ENCODE results near the gene LAPTM4A. TPM values are rescaled to one million over a fixed set of nuclear protein-coding genes. Genes with fewer than 3 reads are reported as not detected.

Gene LAPTM4A
- polyA plus RNA-seq, 3 donors, result 167 to 266 (median 175) TPM

GRCh38 chr2:20034821-20035220 is 16.6 kb downstream of the LAPTM4A start:
- 50 to 79% (median 71%) methylated on average over 2 of the region's 2 CpGs for WGBS, 3 donors
- no peak overlapping the region for H3K27ac ChIP-seq (ENCODE audit: low read depth, low read length)

- 41 to 80% (median 79%) methylated on average over 4 of the region's 4 CpGs for WGBS, 3 donors
- no peak overlapping the region for H3K27ac ChIP-seq (ENCODE audit: low read depth, low read length)
Observed at GRCh38 chr2:20034218-20034617, 17.2 kb downstream of the LAPTM4A start.

- no peak overlapping the region for H3K27ac ChIP-seq (ENCODE audit: low read depth, low read length)
- WGBS, 3 donors, result 78 to 90% (median 86%) methylated on average over 3 of the region's 3 CpGs
Observed at GRCh38 chr2:20033322-20033721, 18.1 kb downstream of the LAPTM4A start.

- 80 to 94% (median 87%) methylated on average over 6 of the region's 6 CpGs for WGBS, 3 donors
- no peak overlapping the region for H3K27ac ChIP-seq (ENCODE audit: low read depth, low read length)
Observed at GRCh38 chr2:20030224-20030623, 21.2 kb downstream of the LAPTM4A start.

GRCh38 chr2:20027705-20028434 is 23.6 kb downstream of the LAPTM4A start:
- no peak overlapping the region for H3K27ac ChIP-seq (ENCODE audit: low read depth, low read length)
- 73 to 92% (median 86%) methylated on average over 3 of the region's 3 CpGs for WGBS, 3 donors

GRCh38 chr2:20027260-20027677 is 24.2 kb downstream of the LAPTM4A start:
- H3K27ac ChIP-seq (ENCODE audit: low read depth, low read length), result no peak overlapping the region
- WGBS, 3 donors, result 49 to 72% (median 71%) methylated on average over 4 of the region's 4 CpGs

- no peak overlapping the region for H3K27ac ChIP-seq (ENCODE audit: low read depth, low read length)
- WGBS, 3 donors, result 86 to 90% (median 87%) methylated on average over 3 of the region's 3 CpGs
Observed at GRCh38 chr2:20025065-20025786, 26.2 kb downstream of the LAPTM4A start.

GRCh38 chr2:20023688-20024087 is 27.7 kb downstream of the LAPTM4A start:
- no peak overlapping the region for H3K27ac ChIP-seq (ENCODE audit: low read depth, low read length)
- 86 to 97% (median 94%) methylated on average over 4 of the region's 4 CpGs for WGBS, 3 donors

GRCh38 chr2:20021405-20022009 is 29.9 kb downstream of the LAPTM4A start:
- WGBS, 3 donors, result 87 to 90% (median 88%) methylated on average over 3 of the region's 3 CpGs
- no peak overlapping the region for H3K27ac ChIP-seq (ENCODE audit: low read depth, low read length)

- no peak overlapping the region for H3K27ac ChIP-seq (ENCODE audit: low read depth, low read length)
- 69 to 89% (median 89%) methylated on average over 4 of the region's 4 CpGs for WGBS, 3 donors
Observed at GRCh38 chr2:20019747-20020146, 31.7 kb downstream of the LAPTM4A start.

- no peak overlapping the region for H3K27ac ChIP-seq (ENCODE audit: low read depth, low read length)
- 88 to 91% (median 89%) methylated on average over 2 of the region's 2 CpGs for WGBS, 3 donors
Observed at GRCh38 chr2:20018601-20019152, 32.8 kb downstream of the LAPTM4A start.

GRCh38 chr2:20016346-20016745 is 35.1 kb downstream of the LAPTM4A start:
- H3K27ac ChIP-seq (ENCODE audit: low read depth, low read length), result no peak overlapping the region

GRCh38 chr2:20015482-20016083 is 35.8 kb downstream of the LAPTM4A start:
- WGBS, 3 donors, result 10 to 21% (median 13%) methylated on average over 2 of the region's 2 CpGs
- H3K27ac ChIP-seq (ENCODE audit: low read depth, low read length), result no peak overlapping the region

GRCh38 chr2:20013126-20013849 is 38.1 kb downstream of the LAPTM4A start:
- 49 to 61% (median 50%) methylated on average over 15 of the region's 15 CpGs for WGBS, 3 donors

GRCh38 chr2:20012282-20013125 is 38.9 kb downstream of the LAPTM4A start, which contains the start of gene MATN3:
Gene MATN3 (minus strand): TSS chr2:20012668. CDS start chr2:20012631, 37 bp downstream.
- H3K27ac ChIP-seq (ENCODE audit: low read depth, low read length), result no peak within 1 kb of the TSS
- WGBS, 3 donors, result 1 to 2% (median 1%) methylated on average over 63 to 87 of the region's 87 CpGs

More at GRCh38 chr2:20013126-20013849, 38.1 kb downstream of the LAPTM4A start:
- H3K27ac ChIP-seq (ENCODE audit: low read depth, low read length), result no peak overlapping the region

GRCh38 chr2:20012032-20012281 is 39.5 kb downstream of the LAPTM4A start:
- WGBS, 3 donors, result 9 to 41% (median 27%) methylated on average over 4 of the region's 4 CpGs
- H3K27ac ChIP-seq (ENCODE audit: low read depth, low read length), result no peak overlapping the region

- H3K27ac ChIP-seq (ENCODE audit: low read depth, low read length), result no peak overlapping the region
- WGBS, 3 donors, result 76 to 87% (median 85%) methylated on average over 14 of the region's 14 CpGs
Observed at GRCh38 chr2:20011276-20012031, 40.0 kb downstream of the LAPTM4A start.

All from adipose tissue (tissue), 3 donors.